Measurements from ENCODE around the gene FAM131B. TPM values are rescaled to one million over a fixed set of nuclear protein-coding genes. Genes with fewer than 3 reads are reported as not detected.
"Not testable (repeated sequence)": the region's sequence is repeated elsewhere in the genome, so short reads cannot be mapped to it uniquely, and the experiment has no call there.

The FAM131B gene
- total and polyA plus RNA-seq, 8 donors: 0.05 to 0.25 (median 0.11) TPM

DNA sequence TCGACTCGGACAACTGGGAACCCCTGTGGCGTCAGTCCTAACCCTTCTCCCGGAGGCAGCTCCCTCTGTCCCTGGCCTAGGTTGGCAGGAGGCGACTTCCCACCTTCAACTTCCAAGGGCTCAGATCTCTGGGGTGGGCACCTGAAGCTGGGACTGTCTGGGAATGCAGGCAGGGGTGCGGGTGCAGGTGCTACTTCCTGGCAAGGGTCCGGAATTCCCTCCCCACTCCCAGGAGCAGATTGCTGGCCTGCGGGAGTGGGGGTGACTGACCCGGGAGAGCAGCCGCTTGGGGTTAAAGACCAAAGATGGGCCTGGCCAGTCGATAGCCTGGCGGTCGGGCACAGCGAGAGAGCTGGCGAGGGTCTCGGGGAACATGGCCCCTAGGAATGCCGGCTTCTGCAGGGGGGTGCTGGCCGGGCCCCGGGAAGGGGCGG is 45.8 kb upstream of the FAM131B start:
- intact Hi-C loops (cut with DNase I): no loop called here
- ATAC-seq (peak; percentile 36 to 49 (median 39)), FAIRE-seq (no peak), DNase-seq (peak in 3 of 6 donors; percentile 29 to 74 (median 42))
- no peaks in the 10 kb centered on the region for H3K27me3 ChIP-seq
- WGBS, 2 donors: 9 to 17% methylated on average over 15 to 20 of the region's 20 CpGs
- peak overlapping the region in 1 of 4 donors; percentile 28 for H3K27ac ChIP-seq
- TF ChIP-seq, protein P1, sequence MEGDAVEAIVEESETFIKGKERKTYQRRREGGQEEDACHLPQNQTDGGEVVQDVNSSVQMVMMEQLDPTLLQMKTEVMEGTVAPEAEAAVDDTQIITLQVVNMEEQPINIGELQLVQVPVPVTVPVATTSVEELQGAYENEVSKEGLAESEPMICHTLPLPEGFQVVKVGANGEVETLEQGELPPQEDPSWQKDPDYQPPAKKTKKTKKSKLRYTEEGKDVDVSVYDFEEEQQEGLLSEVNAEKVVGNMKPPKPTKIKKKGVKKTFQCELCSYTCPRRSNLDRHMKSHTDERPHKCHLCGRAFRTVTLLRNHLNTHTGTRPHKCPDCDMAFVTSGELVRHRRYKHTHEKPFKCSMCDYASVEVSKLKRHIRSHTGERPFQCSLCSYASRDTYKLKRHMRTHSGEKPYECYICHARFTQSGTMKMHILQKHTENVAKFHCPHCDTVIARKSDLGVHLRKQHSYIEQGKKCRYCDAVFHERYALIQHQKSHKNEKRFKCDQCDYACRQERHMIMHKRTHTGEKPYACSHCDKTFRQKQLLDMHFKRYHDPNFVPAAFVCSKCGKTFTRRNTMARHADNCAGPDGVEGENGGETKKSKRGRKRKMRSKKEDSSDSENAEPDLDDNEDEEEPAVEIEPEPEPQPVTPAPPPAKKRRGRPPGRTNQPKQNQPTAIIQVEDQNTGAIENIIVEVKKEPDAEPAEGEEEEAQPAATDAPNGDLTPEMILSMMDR (IDR thresholded peaks at IDR 0.05): no peak
- no peaks in the 10 kb centered on the region for H3K36me3 ChIP-seq
- peaks cover 0 to 11% (median 7%) of the 10 kb centered on the region in 3 donors for H3K4me1 ChIP-seq
- H3K4me3 ChIP-seq: peak overlapping the region; percentile 55 to 81 (median 63)
- H3K9me3 ChIP-seq: no peaks in the 10 kb centered on the region

DNA sequence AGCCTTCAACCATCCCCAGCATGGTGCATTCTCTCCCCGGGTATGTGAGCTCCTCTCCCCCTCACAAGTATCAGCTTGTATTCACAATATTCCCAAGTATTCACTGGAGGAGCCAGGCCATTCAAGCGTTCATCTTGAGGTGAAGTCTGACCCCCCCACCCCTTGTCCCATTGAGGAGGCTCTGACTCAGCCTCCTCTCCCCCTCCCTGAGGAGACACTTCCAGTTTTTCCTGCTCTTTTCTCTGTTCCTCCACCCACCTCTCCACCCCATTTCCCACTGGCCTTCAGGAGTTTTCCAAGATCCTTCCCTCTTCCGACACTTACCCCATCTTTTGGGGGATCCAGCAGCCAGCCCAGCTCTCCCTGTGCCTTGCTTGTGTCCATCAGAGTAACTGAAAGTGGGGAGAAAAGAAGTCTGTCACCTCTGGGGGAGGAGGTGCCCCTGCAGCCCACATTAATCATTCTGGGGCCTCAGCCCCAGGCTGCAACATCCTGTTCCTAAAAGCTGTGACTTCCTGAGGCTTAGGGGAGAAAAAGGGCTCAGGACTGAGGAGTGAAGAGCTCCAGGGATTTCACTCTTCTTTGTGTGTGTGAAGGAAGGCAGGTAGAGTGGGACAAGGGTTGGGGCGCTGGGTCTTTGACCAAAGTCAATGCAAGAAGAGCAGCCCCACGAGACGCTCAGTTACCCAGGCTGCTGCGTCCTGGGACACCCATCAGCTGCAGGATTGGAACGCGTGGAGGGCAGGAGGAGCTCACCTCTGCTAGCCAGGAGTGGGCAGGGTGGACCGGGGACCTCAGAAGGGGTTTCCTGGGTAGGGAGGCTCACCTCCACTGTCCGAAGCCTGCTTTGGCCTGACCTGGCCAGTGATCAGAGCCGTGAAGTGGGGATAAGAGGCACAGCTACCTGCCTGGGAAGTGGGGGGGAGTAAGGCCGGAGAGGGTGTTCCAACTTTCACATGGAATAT is 45.1 kb upstream of the FAM131B start:
- ATAC-seq (peak; percentile 11 to 34 (median 24)), DNase-seq (peak in 1 of 6 donors; percentile 63), FAIRE-seq (no peak)
- no peaks in the 10 kb centered on the region for H3K27me3 ChIP-seq
- TF ChIP-seq, protein P1 (IDR thresholded peaks at IDR 0.05): no peak
- whole genome bisulfite sequencing, 2 donors: 33 to 38% methylated on average over 13 of the region's 13 CpGs
- peak overlapping the region; percentile 55 to 81 (median 63) for H3K4me3 ChIP-seq
- no peak overlapping the region for H3K27ac ChIP-seq
- H3K9me3 ChIP-seq: no peaks in the 10 kb centered on the region
- intact Hi-C loops (cut with DNase I): no loop called here
- H3K4me1 ChIP-seq: peaks cover 0 to 11% (median 7%) of the 10 kb centered on the region in 3 donors
- H3K36me3 ChIP-seq: no peaks in the 10 kb centered on the region

DNA sequence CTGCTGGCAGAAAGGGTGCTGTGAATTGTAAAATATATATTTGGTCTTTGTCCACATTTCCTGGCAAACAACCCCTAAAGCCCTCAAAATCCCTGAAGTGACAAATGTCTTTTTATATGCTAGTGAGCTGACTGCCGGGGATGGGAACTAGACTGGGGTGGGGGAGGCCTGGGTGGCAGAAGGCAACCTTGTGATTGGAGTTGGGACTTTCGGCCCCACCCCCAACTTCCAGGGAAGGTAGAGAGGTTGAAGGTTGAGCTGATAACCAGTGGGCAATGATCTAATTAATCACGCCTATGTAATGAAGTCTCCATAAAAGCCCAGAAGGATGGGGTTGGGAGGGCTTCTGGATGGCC is 43.5 kb upstream of the FAM131B start:
- no peaks in the 10 kb centered on the region for H3K9me3 ChIP-seq
- 80 to 84% methylated on average over 3 of the region's 3 CpGs for WGBS, 2 donors
- no peak for ATAC-seq
- no peak overlapping the region for H3K4me3 ChIP-seq
- H3K36me3 ChIP-seq: no peaks in the 10 kb centered on the region
- no peak overlapping the region for H3K27ac ChIP-seq
- intact Hi-C loops (cut with DNase I): no loop called here
- H3K27me3 ChIP-seq: no peaks in the 10 kb centered on the region
- FAIRE-seq: no peak
- peaks cover 0 to 11% (median 7%) of the 10 kb centered on the region in 3 donors for H3K4me1 ChIP-seq
- TF ChIP-seq, protein P1 (IDR thresholded peaks at IDR 0.05): no peak
- DNase-seq: no peak

DNA sequence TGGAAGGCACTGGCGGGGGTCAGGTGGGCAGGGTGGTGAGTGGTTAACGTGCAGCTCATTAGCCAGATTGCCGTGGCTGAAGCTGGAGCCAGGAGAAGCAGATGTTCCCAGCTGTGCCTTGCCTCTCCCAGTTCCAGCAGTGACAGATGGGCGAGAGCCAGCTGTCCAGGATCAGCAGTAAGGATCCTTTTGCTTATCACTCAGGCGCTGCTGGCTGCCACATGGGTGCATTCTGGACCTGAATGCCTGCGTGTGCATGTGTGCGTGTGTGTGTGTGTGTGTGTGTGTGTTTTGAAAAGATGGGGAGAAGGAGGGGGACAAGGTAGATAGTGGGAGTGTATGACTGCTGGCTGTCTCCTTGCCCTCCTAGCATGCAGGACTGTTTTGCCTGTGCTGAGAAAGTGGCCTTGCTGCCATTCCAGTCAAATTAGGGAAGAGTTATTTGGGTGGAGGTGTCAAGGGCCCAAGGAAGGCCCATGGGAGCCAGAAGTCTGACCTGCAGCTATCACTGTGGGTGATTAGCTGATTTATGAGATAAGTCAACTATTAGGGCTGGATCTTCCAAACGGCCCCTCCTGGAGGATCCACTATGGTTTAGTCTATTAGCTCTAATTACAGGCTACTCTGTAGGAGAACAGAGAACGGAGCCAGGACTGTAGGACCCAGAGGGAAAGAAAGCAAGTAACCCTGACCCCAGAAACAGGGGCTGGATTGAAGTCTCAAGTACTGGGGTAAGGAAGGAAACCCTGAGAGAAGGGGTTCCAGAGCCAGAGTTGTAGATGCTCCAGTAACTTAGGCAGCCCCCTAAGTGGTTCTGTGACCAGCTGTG is 42.9 kb upstream of the FAM131B start:
- Histone ChIP-seq H3K27ac (no peak overlapping the region), H3K36me3 (peaks cover 0 to 2% (median 0%) of the 10 kb centered on the region in 3 donors), H3K4me3 (no peak overlapping the region), H3K27me3 (no peaks in the 10 kb centered on the region), H3K9me3 (no peaks in the 10 kb centered on the region), H3K4me1 (peaks cover 0 to 11% (median 7%) of the 10 kb centered on the region in 3 donors)
- WGBS, 2 donors: 69 to 82% methylated on average over 9 of the region's 9 CpGs
- intact Hi-C loops (cut with DNase I): no loop called here
- FAIRE-seq (no peak), ATAC-seq (no peak), DNase-seq (peak in 1 of 6 donors; percentile 12)
- TF ChIP-seq, protein P1 (IDR thresholded peaks at IDR 0.05): no peak

DNA sequence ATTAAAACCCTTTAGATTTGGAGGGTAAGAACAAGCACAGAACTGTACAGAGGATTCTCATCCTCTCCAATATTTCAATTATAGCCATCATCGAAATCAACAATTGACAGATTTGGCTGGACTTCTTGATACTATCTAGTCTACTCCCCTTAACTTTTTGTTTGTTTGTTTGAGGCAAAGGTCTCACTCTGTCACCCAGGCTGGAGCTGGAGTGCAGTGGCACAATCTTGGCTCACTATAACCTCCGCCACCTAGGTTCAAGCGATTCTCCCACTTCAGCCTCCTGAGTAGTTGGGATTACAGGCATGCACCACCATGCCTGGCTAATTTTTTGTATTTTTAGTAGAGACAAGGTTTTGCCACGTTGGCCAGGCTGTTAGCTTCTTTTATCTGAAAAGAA is 39.7 kb upstream of the FAM131B start:
- intact Hi-C loops (cut with DNase I); H3K27me3 ChIP-seq; FAIRE-seq; H3K4me3 ChIP-seq; ATAC-seq; H3K27ac ChIP-seq; H3K36me3 ChIP-seq; DNase-seq; H3K4me1 ChIP-seq; H3K9me3 ChIP-seq: not testable (repeated sequence)
- 78 to 84% methylated on average over 4 of the region's 4 CpGs for WGBS, 2 donors

Measured in pancreas (tissue), 10 donors.